ENCODE results near the gene PHLDB1. TPM values are rescaled to one million over a fixed set of nuclear protein-coding genes. Genes with fewer than 3 reads are reported as not detected.

Gene PHLDB1
- total RNA-seq, 1 donor from 2014 or later: 179 TPM

DNA sequence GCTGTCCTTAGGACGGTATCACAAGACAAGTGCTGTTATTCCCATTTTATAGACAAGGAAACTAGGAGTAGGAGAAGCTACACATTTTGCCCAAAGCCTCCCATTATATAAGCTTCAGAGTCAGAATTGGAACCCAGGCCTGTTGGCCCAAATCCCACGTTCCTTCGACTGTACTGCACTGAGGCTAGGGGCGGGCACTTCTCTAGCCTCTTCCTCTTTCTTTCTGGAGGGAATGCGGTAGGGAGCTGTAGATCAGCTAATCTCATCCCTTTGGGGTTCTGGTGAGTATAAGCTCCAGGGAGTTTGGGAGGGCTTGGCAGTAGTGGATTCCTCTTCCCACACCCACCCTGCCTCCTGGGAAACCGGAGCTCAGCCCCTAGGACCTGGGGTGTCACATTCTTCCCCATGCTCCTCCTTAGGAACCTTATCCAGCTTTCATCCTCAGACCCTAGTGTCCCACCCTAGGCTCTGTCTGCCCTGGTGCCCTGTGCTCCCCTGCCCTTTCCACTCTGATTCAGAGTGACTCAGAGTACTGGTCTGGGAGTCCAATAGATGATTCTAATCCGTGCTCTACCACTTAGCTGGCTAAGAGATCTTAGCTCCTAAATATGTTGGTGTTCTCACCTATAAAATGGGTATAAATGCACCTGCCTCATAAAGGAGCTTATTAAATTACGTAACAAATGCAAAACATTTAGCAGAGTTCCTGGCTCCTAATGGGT is 29.3 kb downstream of the PHLDB1 start:
- Mint-ChIP-seq H3K4me1 (ENCODE audit: low read depth, unreplicated experiment) (peaks cover 29% of the 10 kb centered on the region), H3K9me3 (ENCODE audit: unreplicated experiment) (no peaks in the 10 kb centered on the region), H3K27me3 (ENCODE audit: low read depth, unreplicated experiment) (no peaks in the 10 kb centered on the region), H3K36me3 (ENCODE audit: low read depth, unreplicated experiment) (peaks cover 31% of the 10 kb centered on the region), H3K27ac (ENCODE audit: unreplicated experiment) (peak overlapping the region; percentile 47), H3K4me3 (ENCODE audit: unreplicated experiment) (no peak overlapping the region)
- H3K79me2 ChIP-seq (ENCODE audit: insufficient read depth, low read length): peaks cover 82% of the 10 kb centered on the region
- H3K4me1 ChIP-seq (ENCODE audit: insufficient read depth, low read length): peaks cover 26% of the 10 kb centered on the region
- DNase-seq (ENCODE audit: low read depth): no peak
- no peak overlapping the region for H2AFZ ChIP-seq (ENCODE audit: low read depth, low read length)
- peaks cover 96% of the 10 kb centered on the region for H4K20me1 ChIP-seq (ENCODE audit: insufficient read depth, low read length)
- FAIRE-seq: no peak
- no peaks in the 10 kb centered on the region for H3K27me3 ChIP-seq (ENCODE audit: insufficient read depth, low read length)
- H3K27ac ChIP-seq (ENCODE audit: low read depth, low read length): no peak overlapping the region
- H3K4me3 ChIP-seq (ENCODE audit: insufficient read depth, low read depth, low read length): no peak overlapping the region
- no peak overlapping the region for H3K9ac ChIP-seq (ENCODE audit: low read length)
- no peaks in the 10 kb centered on the region for H3K9me3 ChIP-seq (ENCODE audit: insufficient read depth, low read depth, low read length)
- H3K36me3 ChIP-seq (ENCODE audit: insufficient read depth, low read length): peaks cover 55% of the 10 kb centered on the region
- no peak overlapping the region for H3K4me2 ChIP-seq (ENCODE audit: low read length)
- no peak for TF ChIP-seq EZH2 (IDR thresholded peaks at IDR 0.05; ENCODE audit: insufficient read depth, low read length)
- TF ChIP-seq, protein P1, sequence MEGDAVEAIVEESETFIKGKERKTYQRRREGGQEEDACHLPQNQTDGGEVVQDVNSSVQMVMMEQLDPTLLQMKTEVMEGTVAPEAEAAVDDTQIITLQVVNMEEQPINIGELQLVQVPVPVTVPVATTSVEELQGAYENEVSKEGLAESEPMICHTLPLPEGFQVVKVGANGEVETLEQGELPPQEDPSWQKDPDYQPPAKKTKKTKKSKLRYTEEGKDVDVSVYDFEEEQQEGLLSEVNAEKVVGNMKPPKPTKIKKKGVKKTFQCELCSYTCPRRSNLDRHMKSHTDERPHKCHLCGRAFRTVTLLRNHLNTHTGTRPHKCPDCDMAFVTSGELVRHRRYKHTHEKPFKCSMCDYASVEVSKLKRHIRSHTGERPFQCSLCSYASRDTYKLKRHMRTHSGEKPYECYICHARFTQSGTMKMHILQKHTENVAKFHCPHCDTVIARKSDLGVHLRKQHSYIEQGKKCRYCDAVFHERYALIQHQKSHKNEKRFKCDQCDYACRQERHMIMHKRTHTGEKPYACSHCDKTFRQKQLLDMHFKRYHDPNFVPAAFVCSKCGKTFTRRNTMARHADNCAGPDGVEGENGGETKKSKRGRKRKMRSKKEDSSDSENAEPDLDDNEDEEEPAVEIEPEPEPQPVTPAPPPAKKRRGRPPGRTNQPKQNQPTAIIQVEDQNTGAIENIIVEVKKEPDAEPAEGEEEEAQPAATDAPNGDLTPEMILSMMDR (IDR thresholded peaks at IDR 0.05; ENCODE audit: insufficient read depth, low read depth, low read length): no peak

DNA sequence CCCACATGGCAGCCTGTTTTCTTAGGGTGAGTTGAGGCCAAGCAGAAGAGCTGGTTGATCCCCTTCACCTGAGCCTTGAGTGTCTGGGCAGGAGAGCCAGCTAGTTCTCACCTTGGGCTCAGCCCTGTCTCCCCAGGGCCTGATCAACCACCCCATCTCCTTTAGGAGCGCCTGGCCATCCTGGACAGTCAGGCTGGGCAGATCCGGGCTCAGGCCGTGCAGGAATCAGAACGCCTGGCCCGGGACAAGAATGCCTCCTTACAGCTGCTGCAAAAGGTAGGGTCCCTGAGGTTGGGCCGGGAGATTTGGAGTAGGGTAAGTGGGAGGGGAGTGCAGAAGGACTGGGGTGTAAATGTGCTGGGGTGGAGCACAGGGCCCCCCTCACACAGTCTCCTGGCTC is 31.3 kb downstream of the PHLDB1 start:
- Histone ChIP-seq H3K27ac (ENCODE audit: low read depth, low read length) (no peak overlapping the region), H3K4me2 (ENCODE audit: low read length) (no peak overlapping the region), H3K36me3 (ENCODE audit: insufficient read depth, low read length) (peaks cover 58% of the 10 kb centered on the region), H3K27me3 (ENCODE audit: insufficient read depth, low read length) (no peaks in the 10 kb centered on the region), H3K4me1 (ENCODE audit: insufficient read depth, low read length) (peaks cover 17% of the 10 kb centered on the region), H3K9ac (ENCODE audit: low read length) (no peak overlapping the region), H3K9me3 (ENCODE audit: insufficient read depth, low read depth, low read length) (no peaks in the 10 kb centered on the region), H4K20me1 (ENCODE audit: insufficient read depth, low read length) (peaks cover 96% of the 10 kb centered on the region), H3K79me2 (ENCODE audit: insufficient read depth, low read length) (peaks cover 78% of the 10 kb centered on the region), H3K4me3 (ENCODE audit: insufficient read depth, low read depth, low read length) (no peak overlapping the region), H2AFZ (ENCODE audit: low read depth, low read length) (no peak overlapping the region)
- Mint-ChIP-seq H3K27ac (ENCODE audit: unreplicated experiment) (no peak overlapping the region), H3K4me3 (ENCODE audit: unreplicated experiment) (no peak overlapping the region), H3K9me3 (ENCODE audit: unreplicated experiment) (no peaks in the 10 kb centered on the region), H3K4me1 (ENCODE audit: low read depth, unreplicated experiment) (peaks cover 24% of the 10 kb centered on the region), H3K27me3 (ENCODE audit: low read depth, unreplicated experiment) (no peaks in the 10 kb centered on the region), H3K36me3 (ENCODE audit: low read depth, unreplicated experiment) (peaks cover 27% of the 10 kb centered on the region)
- no peak for TF ChIP-seq EZH2 (IDR thresholded peaks at IDR 0.05; ENCODE audit: insufficient read depth, low read length)
- TF ChIP-seq, protein P1 (IDR thresholded peaks at IDR 0.05; ENCODE audit: insufficient read depth, low read depth, low read length): no peak
- DNase-seq (ENCODE audit: low read depth) (no peak), FAIRE-seq (no peak)

DNA sequence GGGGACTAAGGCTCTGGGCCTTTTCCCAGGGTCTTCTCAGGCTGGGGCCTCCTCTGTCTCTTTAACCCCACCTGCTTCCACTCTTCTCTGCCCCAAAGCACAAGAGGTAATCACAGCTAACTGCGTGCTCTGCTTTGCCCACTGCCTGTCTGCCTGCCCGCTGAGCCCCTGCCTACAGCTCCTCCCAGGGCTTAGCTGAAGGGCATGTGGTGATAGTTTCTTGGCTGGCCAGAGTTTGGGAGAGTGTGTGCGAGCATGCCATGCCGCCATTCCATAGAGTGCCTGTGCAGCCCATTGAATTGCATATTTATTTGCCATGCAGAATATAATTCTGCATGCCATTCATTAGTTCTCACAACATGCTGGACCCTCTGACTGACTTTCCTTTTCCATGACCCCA is 32.5 kb downstream of the PHLDB1 start:
- Mint-ChIP-seq H3K4me3 (ENCODE audit: unreplicated experiment) (no peak overlapping the region), H3K36me3 (ENCODE audit: low read depth, unreplicated experiment) (peaks cover 29% of the 10 kb centered on the region), H3K9me3 (ENCODE audit: unreplicated experiment) (no peaks in the 10 kb centered on the region), H3K27me3 (ENCODE audit: low read depth, unreplicated experiment) (no peaks in the 10 kb centered on the region), H3K27ac (ENCODE audit: unreplicated experiment) (no peak overlapping the region), H3K4me1 (ENCODE audit: low read depth, unreplicated experiment) (peaks cover 15% of the 10 kb centered on the region)
- no peaks in the 10 kb centered on the region for H3K9me3 ChIP-seq (ENCODE audit: insufficient read depth, low read depth, low read length)
- H3K4me3 ChIP-seq (ENCODE audit: insufficient read depth, low read depth, low read length): no peak overlapping the region
- no peak overlapping the region for H3K9ac ChIP-seq (ENCODE audit: low read length)
- FAIRE-seq (no peak), DNase-seq (ENCODE audit: low read depth) (no peak)
- H3K4me1 ChIP-seq (ENCODE audit: insufficient read depth, low read length): peaks cover 6% of the 10 kb centered on the region
- peaks cover 82% of the 10 kb centered on the region for H3K79me2 ChIP-seq (ENCODE audit: insufficient read depth, low read length)
- H2AFZ ChIP-seq (ENCODE audit: low read depth, low read length): no peak overlapping the region
- peaks cover 96% of the 10 kb centered on the region for H4K20me1 ChIP-seq (ENCODE audit: insufficient read depth, low read length)
- no peak overlapping the region for H3K27ac ChIP-seq (ENCODE audit: low read depth, low read length)
- no peak overlapping the region for H3K4me2 ChIP-seq (ENCODE audit: low read length)
- peaks cover 66% of the 10 kb centered on the region for H3K36me3 ChIP-seq (ENCODE audit: insufficient read depth, low read length)
- TF ChIP-seq, protein P1 (IDR thresholded peaks at IDR 0.05; ENCODE audit: insufficient read depth, low read depth, low read length): no peak
- no peaks in the 10 kb centered on the region for H3K27me3 ChIP-seq (ENCODE audit: insufficient read depth, low read length)

Measured in astrocyte (in vitro differentiated cells and primary cell).